ENCODE data around the gene PSD2. TPM values are rescaled to one million over a fixed set of nuclear protein-coding genes. Genes with fewer than 3 reads are reported as not detected.

The PSD2 gene
- total and polyA plus RNA-seq, 2 experiments from 2014 or later = 0.08 to 0.10 TPM

- H3K9me2 ChIP-seq (ENCODE audit: insufficient read depth) = no peaks in the 10 kb centered on the region
- DNase-seq (ENCODE audit: low spot score) = peak; percentile 88
- no peaks in the 10 kb centered on the region; the same call in 1 of the 2 replicates for H4K20me1 ChIP-seq (replicated peaks; ENCODE audit: insufficient read depth)
- Mint-ChIP-seq H3K27ac (no peak overlapping the region), H3K36me3 (ENCODE audit: low read depth) (no peaks in the 10 kb centered on the region; the same call in 2 of the 3 replicates), H3K9me3 (no peaks in the 10 kb centered on the region), H3K4me1 (peaks cover 44% of the 10 kb centered on the region), H3K27me3 (ENCODE audit: insufficient read depth, low read depth, poor library complexity) (peaks cover 47% of the 10 kb centered on the region), H3K4me3 (peak overlapping the region; percentile 66)
- peaks cover 51% of the 10 kb centered on the region for H3K27me3 ChIP-seq (ENCODE audit: insufficient read depth)
- H3K4me2 ChIP-seq = peak overlapping the region; percentile 84
- H3K36me3 ChIP-seq (ENCODE audit: insufficient read depth) = no peaks in the 10 kb centered on the region
- H3K4me1 ChIP-seq (ENCODE audit: insufficient read depth) = peaks cover 15% of the 10 kb centered on the region; the same call in 1 of the 2 replicates
- no peaks in the 10 kb centered on the region for H3F3A ChIP-seq (replicated peaks; ENCODE audit: low read depth)
- peak overlapping the region; percentile 79 for H3K4me3 ChIP-seq
- H2AFZ ChIP-seq = peak overlapping the region; percentile 98
- no peaks in the 10 kb centered on the region for H3K79me2 ChIP-seq (replicated peaks; ENCODE audit: insufficient read depth)
- H3K27ac ChIP-seq (ENCODE audit: low read depth) = no peak overlapping the region
- peak; percentile 81 for ATAC-seq
- TF ChIP-seq, protein P1, sequence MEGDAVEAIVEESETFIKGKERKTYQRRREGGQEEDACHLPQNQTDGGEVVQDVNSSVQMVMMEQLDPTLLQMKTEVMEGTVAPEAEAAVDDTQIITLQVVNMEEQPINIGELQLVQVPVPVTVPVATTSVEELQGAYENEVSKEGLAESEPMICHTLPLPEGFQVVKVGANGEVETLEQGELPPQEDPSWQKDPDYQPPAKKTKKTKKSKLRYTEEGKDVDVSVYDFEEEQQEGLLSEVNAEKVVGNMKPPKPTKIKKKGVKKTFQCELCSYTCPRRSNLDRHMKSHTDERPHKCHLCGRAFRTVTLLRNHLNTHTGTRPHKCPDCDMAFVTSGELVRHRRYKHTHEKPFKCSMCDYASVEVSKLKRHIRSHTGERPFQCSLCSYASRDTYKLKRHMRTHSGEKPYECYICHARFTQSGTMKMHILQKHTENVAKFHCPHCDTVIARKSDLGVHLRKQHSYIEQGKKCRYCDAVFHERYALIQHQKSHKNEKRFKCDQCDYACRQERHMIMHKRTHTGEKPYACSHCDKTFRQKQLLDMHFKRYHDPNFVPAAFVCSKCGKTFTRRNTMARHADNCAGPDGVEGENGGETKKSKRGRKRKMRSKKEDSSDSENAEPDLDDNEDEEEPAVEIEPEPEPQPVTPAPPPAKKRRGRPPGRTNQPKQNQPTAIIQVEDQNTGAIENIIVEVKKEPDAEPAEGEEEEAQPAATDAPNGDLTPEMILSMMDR (conservative IDR thresholded peaks at IDR 0.05; ENCODE audit: low read depth in 2 of 2) = peak; percentile 71 to 100
- TF ChIP-seq STAT1 (IDR thresholded peaks at IDR 0.05; ENCODE audit: unreplicated experiment) = no peak
Observed at GRCh38 chr5:139765409-139766217, 30.0 kb upstream of the PSD2 start.

DNA sequence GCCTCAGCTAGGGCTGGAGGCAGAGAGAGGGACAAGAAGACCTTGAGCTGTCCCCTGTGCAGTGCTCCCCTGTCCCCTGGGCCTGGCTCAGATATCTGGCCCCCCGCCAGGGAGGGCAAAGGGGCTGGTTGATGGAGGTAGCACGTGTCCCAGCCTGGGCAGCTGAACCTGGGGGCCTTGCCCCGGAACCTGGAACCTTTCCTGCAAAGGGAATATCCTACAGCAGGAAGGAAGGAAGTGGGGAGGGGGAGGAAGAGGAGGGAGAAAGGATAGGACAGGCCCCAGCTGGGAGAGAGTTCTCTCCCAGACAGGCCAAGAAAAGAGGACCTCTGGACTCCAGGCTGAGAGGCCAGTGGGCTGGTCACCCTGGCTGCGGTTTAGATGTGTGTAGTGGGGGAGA is 27.6 kb upstream of the PSD2 start:
- H3K27ac ChIP-seq (ENCODE audit: low read depth) = no peak overlapping the region
- Mint-ChIP-seq H3K27me3 (ENCODE audit: insufficient read depth, low read depth, poor library complexity) (peaks cover 33% of the 10 kb centered on the region), H3K36me3 (ENCODE audit: low read depth) (no peaks in the 10 kb centered on the region; the same call in 2 of the 3 replicates), H3K9me3 (no peaks in the 10 kb centered on the region), H3K4me1 (peaks cover 33% of the 10 kb centered on the region), H3K27ac (no peak overlapping the region), H3K4me3 (no peak overlapping the region)
- H3K4me3 ChIP-seq = no peak overlapping the region
- 0 out of 2 replicates have a peak overlapping the region, but pooled peaks have one; percentile 28 for H2AFZ ChIP-seq
- H3K4me1 ChIP-seq (ENCODE audit: insufficient read depth) = peaks cover 10% of the 10 kb centered on the region; the same call in 1 of the 2 replicates
- H3K79me2 ChIP-seq (replicated peaks; ENCODE audit: insufficient read depth) = no peaks in the 10 kb centered on the region
- no peak overlapping the region for H3K4me2 ChIP-seq
- no peaks in the 10 kb centered on the region for H3K9me2 ChIP-seq (ENCODE audit: insufficient read depth)
- H3K27me3 ChIP-seq (ENCODE audit: insufficient read depth) = peaks cover 32% of the 10 kb centered on the region
- H3F3A ChIP-seq (replicated peaks; ENCODE audit: low read depth) = no peaks in the 10 kb centered on the region
- no peaks in the 10 kb centered on the region; the same call in 1 of the 2 replicates for H4K20me1 ChIP-seq (replicated peaks; ENCODE audit: insufficient read depth)
- DNase-seq (ENCODE audit: low spot score) (no peak), ATAC-seq (no peak)
- H3K36me3 ChIP-seq (ENCODE audit: insufficient read depth) = no peaks in the 10 kb centered on the region
- TF ChIP-seq, protein P2, sequence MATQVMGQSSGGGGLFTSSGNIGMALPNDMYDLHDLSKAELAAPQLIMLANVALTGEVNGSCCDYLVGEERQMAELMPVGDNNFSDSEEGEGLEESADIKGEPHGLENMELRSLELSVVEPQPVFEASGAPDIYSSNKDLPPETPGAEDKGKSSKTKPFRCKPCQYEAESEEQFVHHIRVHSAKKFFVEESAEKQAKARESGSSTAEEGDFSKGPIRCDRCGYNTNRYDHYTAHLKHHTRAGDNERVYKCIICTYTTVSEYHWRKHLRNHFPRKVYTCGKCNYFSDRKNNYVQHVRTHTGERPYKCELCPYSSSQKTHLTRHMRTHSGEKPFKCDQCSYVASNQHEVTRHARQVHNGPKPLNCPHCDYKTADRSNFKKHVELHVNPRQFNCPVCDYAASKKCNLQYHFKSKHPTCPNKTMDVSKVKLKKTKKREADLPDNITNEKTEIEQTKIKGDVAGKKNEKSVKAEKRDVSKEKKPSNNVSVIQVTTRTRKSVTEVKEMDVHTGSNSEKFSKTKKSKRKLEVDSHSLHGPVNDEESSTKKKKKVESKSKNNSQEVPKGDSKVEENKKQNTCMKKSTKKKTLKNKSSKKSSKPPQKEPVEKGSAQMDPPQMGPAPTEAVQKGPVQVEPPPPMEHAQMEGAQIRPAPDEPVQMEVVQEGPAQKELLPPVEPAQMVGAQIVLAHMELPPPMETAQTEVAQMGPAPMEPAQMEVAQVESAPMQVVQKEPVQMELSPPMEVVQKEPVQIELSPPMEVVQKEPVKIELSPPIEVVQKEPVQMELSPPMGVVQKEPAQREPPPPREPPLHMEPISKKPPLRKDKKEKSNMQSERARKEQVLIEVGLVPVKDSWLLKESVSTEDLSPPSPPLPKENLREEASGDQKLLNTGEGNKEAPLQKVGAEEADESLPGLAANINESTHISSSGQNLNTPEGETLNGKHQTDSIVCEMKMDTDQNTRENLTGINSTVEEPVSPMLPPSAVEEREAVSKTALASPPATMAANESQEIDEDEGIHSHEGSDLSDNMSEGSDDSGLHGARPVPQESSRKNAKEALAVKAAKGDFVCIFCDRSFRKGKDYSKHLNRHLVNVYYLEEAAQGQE (IDR thresholded peaks at IDR 0.05; ENCODE audit: unreplicated experiment) = no peak
- TF ChIP-seq NANOG (IDR thresholded peaks at IDR 0.05; ENCODE audit: borderline replicate concordance) (no peak), JUNB (IDR thresholded peaks at IDR 0.05; ENCODE audit: unreplicated experiment) (no peak), ZNF114 (CRISPR knock-in tag; IDR thresholded peaks at IDR 0.05) (no peak), CREB1 (CRISPR knock-in tag; IDR thresholded peaks at IDR 0.05; ENCODE audit: low read depth) (no peak), EZH2phosphoT487 (IDR thresholded peaks at IDR 0.05; ENCODE audit: unreplicated experiment) (no peak), POLR2AphosphoS5 (IDR thresholded peaks at IDR 0.05; ENCODE audit: low read depth) (no peak), EZH2 (IDR thresholded peaks at IDR 0.05; ENCODE audit: low read depth, unreplicated experiment) (no peak)
- TF ChIP-seq, protein P1 (conservative IDR thresholded peaks at IDR 0.05; ENCODE audit: low read depth in 2 of 2) = no peak
